C1 segment of cervical spinal cord (tissue), 14 donors: ENCODE results near the gene CAND1.
"Not testable (repeated sequence)": the region's sequence is repeated elsewhere in the genome, so short reads cannot be mapped to it uniquely, and the experiment has no call there.

Experiments used
- DNase-seq, 14 donors: peaks; one replicate each; lab custom pipeline; 2025; lab: John Stamatoyannopoulos, UW

CAND1 gene

DNA sequence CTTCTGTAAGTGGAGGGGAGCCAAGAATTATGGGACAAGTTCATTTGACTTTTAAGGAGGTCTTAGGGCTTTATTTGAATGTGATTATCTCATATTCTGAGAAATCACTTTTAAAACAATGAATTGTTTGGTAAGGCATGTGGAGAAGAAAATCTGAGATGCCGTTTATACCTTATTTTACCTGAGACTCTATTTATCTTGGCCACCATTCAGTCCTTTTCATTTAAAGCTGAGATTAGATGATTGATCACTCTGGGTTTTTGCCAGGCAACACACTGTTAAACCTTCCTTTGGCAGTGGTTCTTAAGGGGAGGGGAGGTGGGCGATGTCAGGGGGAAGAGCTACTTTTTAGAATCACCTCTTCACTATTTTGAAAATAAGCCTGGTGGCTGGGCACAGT lies 11.4 kb downstream of the CAND1 start:
- DNase-seq: no peak

DNA sequence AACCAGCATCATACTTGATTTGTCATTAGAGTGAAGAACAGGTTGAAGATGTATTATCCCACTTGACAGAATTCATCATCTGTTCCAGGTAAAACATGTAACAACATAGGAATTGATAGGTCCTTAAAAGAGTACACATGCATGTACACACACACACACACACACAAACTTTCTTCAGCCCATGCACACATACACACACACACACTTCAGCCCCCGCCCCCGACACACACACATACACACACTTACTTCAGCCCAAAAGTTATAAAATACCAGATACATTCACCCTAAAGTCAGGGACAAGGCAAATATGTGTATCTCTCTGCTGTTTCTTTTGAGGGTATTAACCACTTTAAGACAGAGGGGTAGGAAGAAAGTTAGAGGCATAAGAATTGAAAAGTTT lies 15.4 kb downstream of the CAND1 start:
- no peak for DNase-seq

DNA sequence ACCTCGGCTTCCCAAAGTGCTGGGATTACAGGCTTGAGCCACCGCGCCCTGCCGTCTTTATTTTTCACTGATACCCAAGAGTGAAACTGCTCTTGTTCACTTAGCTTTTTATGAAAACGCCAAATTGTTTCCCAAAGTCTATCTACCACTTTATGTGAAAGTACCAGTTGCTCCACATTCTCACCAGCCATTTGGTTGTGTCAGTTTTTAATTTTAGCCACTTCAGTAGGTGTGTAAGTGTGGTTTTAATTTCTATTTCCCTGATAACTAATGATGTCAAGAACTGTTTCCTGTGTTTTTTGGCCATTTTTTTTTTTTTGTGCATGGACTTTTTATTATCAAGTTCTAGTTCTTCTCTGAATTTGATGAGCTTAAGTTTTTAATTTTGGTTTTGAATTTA lies 17.1 kb downstream of the CAND1 start:
- DNase-seq: no peak

DNA sequence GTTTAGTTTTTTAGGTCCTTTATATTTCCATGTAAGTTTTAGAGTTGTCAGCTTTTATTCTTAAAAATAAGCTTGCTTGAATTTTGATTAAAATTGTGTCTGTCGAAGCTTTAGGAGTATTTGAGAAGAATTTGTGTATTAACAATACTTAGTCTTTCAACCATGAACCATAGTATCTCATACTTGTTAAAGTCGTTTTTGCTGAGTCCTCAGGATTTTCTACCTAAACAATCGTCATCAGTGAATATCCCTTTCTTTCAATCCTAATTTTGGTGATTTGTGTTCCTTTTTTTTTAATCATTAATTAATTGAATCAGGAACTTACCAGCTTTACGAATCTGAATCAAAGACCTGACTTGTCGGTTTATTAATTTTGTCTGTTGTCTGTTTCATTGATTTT lies 18.2 kb downstream of the CAND1 start:
- no peak for DNase-seq

DNA sequence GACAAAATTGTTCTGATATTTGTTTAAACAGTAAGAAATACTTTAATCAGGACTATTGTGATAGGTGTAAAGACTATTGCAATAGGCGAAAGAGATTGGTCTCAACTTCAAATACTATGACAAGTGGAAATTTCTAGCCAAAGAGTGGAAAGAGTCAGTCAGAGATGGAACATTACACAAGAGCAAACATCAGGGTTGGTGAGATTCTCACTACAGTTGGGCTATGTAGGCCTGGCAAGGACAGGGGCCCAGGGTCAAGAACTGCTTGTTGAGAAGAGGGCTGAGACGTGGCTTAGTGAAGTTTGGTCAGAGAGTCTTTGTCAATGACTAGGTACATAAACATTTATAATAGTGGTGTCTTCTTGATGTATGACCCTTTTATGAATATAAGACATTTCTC lies 19.4 kb downstream of the CAND1 start:
- no peak for DNase-seq

DNA sequence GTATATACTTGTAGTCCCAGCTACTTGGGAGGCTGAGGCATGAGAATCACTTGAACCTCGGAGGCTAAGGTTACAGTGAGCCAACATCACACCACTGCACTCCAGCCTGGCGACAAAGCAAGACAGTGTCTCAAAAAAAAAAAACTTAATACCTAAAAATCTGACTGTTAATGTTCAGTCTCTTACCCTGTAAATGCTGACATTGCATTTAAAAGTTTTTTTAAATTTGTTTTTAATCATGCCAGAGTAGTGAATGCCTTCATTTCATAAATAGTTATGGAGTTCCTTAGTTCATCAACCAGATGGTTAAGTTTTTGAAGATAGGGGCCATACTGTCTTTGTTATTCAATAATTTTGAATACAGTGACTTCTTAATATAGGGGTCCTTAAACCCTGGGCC lies 21.2 kb downstream of the CAND1 start:
- DNase-seq: no peak

DNA sequence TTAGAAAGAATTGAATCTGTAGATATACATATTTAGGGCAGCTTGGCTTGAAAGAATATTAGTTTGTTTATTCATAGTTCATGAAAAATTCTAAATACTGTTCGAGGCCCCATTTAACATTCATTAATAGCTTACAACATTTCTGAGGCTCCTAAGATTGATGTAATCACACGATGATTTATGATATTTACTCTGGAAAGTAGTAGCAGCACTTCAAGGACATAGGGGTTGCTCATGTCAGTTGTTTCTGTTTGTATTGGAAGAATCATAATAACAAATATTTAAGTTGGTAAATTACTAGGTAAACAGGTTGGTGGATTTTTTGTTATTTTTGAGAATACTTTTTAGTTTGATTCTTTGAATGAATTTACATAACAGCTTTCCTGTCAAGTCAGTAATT lies 30.4 kb downstream of the CAND1 start:
- no peak for DNase-seq

DNA sequence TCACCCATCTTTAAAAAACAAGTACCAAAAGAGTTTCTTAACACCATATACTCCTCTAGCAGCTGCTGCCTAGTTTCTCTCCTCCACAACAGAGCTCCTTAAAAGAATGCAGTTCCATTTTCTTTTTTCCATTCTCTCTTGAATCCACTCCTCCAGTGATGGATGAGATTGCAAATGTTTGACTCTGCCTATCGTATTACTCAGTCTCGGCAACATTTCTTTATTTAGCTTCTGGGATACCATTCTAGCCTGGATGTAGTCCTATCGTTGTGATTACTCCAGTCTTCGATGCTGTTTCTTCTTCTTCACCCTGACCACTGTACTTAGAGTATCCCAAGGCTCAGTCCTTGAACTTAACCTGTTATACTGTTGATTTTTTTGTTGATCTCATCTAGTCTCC lies 30.8 kb downstream of the CAND1 start:
- no peak for DNase-seq

DNA sequence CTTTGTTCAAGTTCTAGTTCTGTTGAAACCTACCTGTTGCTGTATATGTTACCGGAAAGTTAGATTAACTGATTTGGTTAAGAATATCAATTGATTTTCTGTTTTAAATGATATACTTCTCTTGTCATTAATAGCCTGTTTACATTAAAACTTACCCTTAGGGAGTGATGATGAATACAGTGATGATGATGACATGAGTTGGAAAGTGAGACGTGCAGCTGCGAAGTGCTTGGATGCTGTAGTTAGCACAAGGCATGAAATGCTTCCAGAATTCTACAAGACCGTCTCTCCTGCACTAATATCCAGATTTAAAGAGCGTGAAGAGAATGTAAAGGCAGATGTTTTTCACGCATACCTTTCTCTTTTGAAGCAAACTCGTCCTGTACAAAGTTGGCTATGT lies 33.0 kb downstream of the CAND1 start:
- DNase-seq: no peak

DNA sequence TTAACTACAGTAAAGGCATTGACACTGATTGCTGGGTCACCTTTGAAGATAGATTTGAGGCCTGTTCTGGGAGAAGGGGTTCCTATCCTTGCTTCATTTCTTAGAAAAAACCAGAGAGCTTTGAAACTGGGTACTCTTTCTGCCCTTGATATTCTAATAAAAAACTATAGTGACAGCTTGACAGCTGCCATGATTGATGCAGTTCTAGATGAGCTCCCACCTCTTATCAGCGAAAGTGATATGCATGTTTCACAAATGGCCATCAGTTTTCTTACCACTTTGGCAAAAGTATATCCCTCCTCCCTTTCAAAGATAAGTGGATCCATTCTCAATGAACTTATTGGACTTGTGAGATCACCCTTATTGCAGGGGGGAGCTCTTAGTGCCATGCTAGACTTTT lies 36.4 kb downstream of the CAND1 start:
- no peak for DNase-seq

DNA sequence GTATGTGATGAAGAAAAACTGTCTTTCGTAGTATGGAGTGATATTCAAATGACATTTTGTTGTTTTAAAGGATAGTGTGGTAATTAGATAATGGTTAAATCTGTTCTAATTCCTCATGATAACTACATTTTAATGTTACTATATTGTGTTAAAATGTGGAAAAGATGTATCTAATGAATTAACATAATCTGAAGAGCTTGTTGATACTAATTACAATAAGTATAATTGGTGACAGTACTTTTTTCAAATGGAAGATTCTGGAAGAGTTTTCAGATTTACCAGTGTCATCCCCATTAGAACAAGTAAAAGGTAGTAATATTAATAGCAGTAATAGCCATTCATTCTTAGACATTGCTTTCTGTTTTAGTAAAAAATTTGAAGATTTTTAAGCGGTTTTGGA lies 37.6 kb downstream of the CAND1 start:
- DNase-seq: no peak

DNA sequence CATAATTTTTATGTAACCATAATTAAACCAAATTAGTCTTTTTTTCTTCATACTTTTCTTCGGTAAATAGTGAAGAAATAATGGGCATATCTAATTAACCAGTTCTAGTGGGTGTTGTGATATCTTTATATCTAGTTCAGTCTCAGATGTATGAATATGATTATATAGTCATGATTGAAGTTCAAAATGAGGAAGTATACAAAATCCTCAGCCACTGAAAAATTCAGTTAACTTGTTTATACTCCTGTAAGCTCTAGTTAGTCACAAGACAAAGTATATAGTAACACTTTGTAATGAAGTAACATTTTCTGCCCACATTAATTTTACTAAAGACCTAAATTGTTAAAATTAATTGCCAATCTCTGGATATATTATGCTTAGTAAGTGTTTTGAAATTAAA lies 46.5 kb downstream of the CAND1 start:
- DNase-seq: no peak

DNA sequence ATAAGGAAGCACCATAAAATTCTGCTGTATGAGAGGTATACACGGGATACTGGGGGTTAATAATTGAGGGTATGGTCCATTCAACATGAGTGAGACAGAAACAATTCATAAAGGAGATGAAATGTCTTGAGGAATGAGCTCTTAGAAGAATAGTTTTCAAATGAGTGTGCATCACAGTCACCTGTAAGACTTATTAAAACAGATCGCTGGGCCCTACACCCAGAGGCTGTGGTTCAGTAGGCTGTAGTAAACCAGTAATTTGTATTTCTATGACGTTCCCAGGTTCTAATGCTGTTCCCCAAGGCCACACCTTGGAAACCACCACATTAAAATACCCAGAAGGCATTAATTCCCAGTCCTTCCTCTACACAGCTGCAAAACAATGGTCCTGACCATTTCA lies 49.6 kb downstream of the CAND1 start:
- DNase-seq: no peak

DNA sequence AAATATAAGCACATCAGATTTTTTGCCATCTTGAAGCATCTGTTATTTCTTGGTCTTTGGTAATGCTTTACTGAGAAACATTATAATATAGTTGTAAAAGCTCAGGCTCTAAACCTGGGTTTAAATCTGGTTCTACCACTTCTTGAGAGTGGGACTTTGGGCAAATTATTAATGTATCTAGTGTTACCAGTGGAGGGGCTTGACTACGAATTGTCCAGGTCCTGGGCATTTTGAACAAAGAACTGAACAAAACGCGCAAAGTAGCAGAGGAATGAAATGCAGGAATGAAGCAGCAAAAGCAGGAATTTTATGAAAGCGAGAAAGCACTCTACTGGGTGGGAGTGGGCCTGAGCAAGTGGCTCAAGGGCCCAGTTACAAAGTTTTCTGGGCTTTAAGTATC lies 50.8 kb downstream of the CAND1 start:
- no peak for DNase-seq

DNA sequence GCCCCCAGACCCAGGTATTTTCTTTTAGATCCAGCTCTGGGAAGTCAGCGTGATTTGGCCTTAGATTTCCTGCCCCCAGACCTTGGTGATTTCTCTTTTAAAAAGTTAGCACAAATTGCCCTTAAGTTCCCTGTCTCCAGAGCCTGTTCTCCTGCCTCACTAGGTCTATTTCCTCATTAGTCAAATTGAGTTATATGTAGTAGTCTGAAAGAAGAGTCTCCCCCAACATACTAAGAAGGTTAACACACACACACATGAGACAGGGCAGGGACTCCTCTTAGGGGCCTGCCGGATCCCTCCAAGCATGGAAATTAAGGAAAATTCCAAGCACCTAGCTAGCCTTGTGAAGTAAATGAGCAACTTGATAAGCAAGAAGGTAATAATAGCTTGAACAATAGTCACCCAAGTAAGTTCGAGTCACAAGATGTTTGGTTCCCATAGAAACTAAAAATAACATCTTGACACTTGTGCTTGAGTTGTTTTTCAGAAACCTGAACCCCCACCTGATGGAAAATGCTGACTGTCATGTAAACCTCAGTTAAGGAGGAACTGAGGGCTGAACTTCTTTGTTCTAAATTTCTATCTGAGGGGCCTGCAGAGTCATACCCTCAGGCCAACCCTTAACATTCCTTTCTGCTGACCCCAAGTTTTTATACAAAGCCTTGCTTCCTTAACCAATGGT lies 51.6 kb downstream of the CAND1 start:
- no peak for DNase-seq

DNA sequence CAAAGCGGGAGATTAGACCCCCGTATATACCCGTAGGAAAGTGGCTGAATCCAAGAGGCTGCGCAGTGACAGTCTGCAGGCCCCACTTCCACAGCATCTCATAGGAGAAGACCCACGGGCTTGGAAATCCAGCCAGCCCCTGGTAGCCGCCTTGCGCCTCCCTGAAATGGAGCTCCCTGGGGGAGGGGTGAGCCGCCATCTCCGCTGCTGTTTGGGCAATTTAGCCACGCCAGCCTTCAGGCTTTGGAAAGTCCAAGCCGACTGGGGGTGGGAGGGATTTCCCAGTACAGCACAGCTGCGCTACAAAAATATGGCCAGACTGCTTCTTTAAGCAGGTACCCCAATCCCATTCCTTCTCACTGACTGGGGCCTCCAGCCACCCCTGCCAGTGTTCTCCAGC lies 53.4 kb downstream of the CAND1 start:
- DNase-seq: no peak

DNA sequence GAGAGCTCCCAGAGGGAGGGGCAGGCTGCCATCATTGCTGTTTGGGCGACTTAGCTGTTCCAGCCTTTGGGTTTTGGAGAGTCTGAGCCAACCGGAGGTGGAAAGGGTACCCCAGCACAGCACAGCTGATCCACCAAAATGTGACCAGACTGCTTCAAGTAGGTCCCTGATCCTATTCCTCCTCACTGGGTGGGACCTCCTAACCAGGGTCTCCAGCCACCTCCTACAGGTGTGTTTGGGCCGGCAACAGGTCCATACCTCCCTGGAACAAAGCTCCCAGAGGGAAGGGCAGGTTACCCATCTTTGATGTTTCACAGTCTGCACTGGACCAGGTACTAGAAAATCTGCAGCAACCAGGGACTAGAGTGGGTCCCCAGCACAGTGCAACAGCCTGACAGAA lies 53.8 kb downstream of the CAND1 start:
- DNase-seq: no peak

DNA sequence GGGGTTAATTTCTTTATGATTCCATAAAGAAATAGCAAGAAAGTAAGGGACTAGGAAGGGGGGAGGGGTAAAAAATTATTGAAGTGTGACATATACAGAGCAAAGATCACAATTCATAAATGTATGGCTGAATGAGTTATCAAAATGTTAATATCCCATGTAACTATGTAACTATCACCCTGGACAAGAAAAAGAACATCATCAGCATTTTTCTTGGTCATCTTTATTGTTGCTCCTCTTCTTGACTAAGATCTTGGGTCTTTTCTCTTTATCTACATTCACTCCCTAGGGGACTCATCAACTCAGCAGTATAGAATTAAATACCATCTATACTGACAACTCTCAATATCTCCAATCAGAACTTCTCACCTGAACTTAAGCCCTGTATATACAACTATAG lies 57.5 kb downstream of the CAND1 start:
- DNase-seq: no peak

DNA sequence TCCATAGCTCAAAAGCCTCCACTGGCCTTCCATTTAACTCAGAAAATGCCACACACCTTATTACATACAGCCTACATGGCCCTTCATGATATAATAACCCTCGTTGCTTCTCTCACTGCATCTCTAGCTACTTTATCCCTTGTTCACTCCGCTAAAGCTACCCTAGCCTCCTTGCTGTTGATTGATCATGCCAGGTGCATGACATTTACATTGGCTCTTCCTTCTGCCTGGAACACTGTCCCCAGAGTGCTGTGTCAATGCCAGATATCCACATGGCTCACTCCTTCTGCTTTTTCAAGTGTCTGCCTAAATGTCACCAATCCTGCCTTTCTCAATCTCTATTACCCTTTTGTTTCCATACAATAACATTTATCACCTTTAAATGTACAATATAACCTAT lies 58.3 kb downstream of the CAND1 start:
- DNase-seq: no peak

DNA sequence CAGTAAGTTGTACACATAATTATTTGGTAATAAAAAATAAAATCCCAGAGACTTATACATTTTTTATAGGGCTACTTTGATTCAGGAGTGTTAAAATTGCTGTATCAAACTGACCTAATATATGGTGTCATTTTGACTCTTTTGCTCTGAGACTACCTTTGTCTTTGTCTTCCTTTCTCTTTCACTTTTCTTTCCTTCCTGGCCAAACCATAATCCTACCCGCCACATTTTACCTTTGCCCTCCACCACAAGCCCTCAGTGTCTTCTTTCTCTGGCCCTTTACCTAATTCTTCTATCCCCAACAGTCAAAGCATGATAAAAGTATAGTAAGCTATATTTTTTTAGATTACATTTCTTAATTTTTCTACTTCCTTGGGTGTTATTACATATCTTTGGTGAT lies 62.0 kb downstream of the CAND1 start:
- DNase-seq: no peak

DNA sequence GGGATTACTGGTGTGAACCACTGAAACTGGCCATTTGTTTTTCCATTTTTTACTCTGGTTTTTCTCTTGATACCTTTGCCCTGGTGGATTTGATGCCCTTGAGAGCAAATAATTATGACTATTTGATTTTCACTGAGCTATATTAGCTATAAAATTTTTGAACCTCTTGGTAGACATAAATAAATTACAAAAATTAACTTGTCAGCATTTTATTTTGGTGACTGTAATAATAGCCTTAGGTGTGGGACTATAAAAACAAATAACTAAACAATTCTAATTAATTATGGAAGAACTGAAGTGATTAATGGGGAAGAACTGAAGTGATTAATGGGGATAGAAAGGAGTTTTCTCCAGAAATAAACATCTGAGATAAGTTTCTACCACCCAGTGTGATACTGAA lies 62.7 kb downstream of the CAND1 start:
- no peak for DNase-seq

DNA sequence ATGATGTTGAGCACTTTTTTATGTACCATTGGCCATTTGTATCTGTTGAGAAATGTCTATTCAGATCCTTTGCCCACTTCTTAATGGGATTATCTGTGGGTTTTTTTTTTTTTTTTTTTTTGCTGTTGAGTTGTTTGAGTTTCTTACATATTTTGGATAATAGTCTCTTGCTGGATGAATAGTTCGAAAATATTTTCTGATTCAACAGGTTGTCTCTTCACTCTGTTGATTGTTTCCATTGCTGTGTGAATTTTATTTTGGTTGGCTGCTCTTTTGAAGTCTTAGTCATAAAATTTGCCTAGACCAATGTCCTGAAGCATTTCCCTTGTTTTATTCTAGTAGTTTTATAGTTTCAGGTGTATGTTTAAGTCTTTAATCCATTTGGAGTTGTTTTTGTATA lies 64.5 kb downstream of the CAND1 start:
- no peak for DNase-seq

DNA sequence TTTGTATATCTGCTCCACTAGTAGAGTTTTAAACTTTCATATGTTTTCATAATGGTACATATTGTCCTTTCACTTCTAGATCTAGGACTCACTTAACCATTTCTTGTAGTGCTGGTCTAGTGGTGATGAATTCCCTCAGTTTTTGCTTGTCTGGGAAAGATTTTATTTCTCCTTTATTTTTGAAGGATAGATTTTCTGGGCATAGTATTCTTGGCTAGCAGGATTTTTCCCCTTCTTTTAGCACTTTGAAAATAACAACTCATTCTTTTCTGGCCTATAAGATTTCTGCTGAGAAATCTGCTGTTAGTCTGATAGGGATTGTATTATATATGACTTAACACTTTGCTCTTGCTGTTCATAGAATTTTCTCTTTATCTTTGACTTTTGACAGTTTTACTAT lies 69.3 kb downstream of the CAND1 start:
- no peak for DNase-seq

DNA sequence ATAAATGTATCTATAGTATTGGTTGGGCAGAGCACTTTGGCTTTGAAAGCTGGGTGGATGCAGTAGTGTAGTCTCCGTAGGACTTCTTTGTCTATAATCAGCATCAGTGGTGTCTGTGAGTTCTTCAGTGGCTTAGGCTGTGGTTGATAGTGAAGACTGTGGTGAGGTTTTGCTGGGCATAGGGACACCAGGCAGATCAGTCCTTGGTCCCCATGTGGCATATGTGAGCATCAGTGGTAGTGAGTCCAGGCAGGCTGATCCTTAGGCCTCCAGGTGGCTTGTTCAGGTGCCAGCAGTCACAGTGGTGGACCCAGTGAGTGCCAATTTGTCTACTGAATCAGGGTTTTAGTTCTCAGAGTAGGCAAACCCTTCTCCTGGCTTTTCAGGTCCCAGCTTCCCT lies 70.4 kb downstream of the CAND1 start:
- no peak for DNase-seq

DNA sequence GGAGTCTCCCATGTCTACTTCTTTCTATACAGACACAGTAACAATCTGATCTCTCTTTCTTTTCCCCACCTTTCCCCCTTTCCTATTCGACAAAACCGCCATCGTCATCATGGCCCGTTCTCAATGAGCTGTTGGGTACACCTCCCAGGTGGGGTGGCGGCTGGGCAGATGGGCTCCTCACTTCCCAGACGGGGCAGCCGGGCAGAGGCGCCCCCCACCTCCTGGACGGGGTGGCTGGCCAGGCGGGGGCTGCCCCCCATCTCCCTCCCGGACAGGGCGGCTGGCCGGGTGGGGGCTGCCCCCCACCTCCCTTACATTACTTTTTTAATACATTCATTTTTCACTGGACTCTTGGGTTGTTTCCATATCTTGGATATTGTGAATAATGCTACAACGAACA lies 71.9 kb downstream of the CAND1 start:
- not testable (repeated sequence) for DNase-seq
